HG03432 (cell line): ENCODE data around the gene RHBDL2.
"Not testable (repeated sequence)": the region's sequence is repeated elsewhere in the genome, so short reads cannot be mapped to it uniquely, and the experiment has no call there.

Experiments
- ATAC-seq: cut with Tn5 transposase; IDR thresholded peaks from one replicate; pipeline ENCODE4 v1.9.1; 2021; ENCODE audit warnings: mild to moderate bottlenecking, moderate library complexity; ENCODE audit not compliant: unreplicated experiment

Gene RHBDL2

DNA sequence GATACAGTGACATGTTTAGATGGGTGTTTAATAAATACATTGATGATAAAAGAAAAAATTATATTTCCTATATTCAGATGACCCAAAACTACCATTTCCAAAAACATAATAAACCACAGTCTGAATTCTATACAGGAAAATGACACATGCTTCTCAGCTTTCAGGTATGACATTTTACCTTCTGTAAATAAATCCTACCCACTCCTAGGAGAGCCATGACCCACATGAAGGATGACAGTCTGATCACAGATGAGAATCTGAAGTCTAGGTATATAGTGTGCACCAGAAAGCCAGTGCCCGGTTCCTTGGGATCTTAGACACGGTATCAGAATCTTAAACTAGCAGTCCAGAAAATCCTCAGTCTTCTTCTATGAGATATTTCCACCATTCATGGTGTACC, 56.5 kb downstream of the RHBDL2 start:
- no peak for ATAC-seq

- no peak for ATAC-seq
These were observed 60.1 kb downstream of the RHBDL2 start, which contains the start of gene GJA9 for GRCh38 chr1:38881487-38881886. GJA9 (minus strand) TSS chr1:38881587; CDS start chr1:38876098, 5,489 bp downstream.

DNA sequence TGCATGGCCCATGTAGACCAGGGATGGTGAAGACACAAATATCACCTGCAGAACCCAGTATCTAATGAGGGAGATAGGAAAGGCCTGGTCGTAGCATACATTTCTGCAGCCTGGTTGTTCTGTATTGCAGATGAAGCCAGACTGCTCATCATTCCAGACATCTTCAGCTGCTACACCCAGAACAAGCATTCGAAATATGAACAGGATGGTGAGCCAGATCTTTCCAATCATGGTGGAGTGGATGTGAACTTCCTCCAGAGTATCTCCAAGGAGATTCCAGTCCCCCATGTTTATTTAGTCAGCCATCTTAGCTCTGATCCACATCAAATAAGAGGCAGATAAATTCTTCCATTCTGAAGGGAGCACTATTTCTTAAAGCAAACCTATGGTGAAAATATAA, 65.8 kb downstream of the RHBDL2 start:
- ATAC-seq = no peak

DNA sequence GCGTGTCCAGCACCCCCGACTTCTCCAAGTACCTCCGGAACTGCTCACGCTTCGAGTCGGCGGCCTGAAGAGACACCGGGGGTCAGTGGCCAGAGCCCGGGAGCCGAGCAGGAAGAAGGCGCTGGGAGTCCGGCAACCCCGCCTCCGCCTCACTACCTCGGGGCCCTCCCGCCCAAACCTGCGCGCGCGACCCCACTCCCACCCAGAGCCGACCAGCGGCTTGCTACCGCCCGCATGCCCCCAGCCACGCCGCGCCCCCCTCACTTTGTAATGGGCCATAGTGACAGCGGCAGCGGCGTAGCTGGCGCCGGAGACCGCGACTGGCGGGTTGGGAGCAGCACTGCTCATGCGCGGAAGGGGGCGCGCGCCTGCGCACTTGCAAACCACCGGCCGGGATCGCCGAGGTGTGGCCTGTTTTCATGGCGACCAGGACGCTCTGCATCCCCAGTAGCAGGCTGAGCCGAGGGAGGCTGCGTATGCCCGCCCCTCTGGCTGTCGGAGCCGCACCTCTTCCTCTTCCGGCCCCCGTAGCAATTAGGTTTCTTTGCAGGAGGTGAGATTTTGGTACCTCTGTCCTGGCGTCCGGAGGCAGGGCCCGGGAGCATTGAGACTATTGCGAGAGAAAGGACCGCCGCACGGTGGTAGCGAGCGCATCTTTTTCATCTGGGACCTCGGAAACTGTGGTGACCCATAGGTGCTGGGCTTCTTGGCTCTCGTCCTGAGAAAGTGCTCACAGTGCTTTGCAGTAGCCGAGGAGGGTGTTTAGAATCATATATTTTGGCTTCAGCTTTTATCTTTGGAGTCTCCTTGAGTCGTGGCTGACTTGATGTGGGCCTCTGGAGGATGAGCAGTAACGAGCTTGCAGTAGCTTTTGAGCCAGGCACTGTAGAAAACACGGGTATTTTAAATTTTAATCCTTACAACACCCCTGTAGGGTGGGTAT, 68.3 kb downstream of the RHBDL2 start, which contains the start of gene MYCBP:
TSS of gene MYCBP (minus strand) at position 322 of the 943 bp plus-strand sequence. CDS start at position 279, 43 bp downstream.
- ATAC-seq = peak; percentile 94

DNA sequence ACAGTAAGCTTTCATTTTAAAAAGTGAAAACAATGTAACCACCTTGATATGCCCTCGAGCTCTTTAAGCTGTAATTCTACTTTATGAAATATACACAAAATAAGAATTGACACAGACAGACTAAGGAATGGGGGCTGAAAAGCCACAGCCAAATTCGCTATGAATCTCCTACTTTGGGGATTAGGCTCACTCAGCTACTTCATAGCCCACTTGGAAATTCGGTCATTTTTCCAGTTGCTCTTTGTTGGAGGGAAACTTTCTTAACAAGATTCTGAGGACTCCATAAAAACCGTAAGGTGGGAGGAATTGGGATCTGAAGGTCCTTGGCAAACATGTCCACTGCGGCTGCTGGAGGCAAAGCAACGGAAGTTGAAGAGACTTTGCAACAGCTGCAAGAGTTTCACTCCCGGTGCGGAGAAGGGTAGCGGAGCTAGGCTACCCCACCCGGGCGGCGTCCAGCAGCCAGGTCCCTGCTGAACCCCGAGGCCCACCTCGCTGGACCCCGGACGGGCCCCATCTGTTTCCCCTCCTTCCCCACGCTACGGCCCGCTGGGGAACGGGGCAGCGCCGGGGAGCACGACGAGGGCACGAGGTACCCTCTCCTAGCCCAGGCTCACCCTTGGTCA, 69.1 kb downstream of the RHBDL2 start:
- peak; percentile 31 for ATAC-seq

DNA sequence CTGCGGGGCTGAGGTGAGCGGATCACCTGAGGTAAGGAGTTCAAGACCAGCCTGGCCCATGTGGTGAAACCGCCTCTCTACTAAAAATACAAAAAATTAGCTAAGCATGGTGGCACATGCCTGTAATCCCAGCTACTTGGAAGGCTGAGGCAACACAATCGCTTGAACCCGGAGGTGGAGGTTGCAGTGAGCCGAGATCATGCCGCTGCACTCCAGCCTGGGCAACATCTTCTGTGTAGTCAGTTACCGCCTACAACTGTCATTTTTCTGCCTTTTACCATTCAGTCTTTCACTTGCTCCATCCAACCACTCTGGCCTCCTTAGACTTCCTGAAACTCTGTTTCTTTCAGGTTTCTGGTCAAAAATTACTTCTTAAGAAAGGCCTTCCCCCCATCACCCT, 70.6 kb downstream of the RHBDL2 start:
- ATAC-seq = no peak

GRCh38 chr1:38867208-38867607, 74.4 kb downstream of the RHBDL2 start:
- ATAC-seq = no peak

DNA sequence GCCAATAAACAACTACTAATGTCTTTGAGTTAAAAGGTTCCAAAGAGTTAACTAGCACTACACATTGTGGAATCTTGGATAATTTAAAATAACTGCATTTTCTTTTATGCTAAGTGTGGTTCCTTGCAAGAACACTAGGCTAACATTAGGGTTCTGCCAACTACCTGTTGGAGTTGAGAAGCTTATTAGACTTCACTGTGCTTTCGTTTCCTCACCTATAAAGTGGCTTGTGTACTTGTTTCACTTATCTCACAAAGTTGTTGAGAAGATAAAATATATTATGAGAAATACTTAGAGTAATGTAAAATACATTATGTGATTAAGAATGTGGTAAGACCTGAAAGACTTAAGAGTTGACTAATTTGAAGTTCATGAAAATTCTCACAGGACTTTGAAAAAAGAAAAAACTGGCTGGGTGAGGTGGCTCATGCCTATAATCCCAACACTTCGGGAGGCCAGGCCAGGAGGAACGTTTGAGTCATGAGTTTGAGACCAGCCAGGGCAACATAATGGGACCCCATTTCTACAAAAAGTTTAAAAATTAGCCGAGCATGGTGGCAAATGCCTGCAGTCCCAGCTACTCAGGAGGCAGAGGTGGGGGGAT, 76.4 kb downstream of the RHBDL2 start:
- no peak for ATAC-seq

GRCh38 chr1:38860454-38860795, 81.2 kb downstream of the RHBDL2 start:
- ATAC-seq = no peak

DNA sequence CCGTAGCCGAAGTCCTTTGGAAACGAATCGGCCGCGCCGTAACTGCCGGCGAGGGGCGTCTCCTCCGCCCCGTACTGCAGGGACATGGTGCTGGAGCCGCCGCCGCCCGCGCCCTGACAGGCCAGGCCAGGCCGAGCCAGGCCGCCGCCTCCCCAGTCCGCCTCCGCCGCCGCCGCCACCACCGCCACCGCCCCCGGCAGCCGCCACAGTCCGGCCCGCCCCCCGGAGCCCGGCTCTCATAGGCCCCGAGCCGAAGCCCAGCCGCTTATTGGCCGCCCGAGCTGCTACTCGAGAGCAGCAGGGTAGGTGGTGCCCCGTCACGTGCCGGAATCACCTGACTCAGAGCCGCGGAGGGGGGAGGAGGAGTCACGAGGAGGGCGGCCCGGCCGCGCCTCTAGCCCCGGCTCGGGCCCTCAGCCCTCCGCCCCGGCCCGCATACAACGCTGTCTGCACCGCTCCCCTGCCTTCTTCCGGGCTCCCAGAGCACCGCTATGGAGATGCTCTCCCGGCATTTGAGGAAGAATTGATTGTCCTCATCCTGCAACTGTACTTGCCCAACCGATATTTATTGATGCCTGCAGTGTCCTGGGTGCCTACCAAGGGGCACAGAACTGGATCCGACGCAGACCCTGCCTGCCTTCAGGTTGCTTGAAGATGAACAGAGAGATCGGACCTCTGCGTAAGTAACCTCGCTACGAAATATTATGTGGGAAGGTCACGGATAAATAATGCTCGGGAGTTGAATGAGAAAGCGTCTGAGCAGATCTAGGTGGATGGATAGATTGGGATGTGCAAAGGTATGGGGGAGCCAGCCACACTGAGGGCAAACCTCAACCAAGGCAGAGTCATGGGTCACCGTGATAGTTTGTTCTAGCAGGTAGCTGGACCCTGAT, 81.8 kb downstream of the RHBDL2 start, which contains the start of gene RRAGC:
TSS of gene RRAGC (minus strand) at position 212 of the 893 bp plus-strand sequence. CDS start at position 86, 126 bp downstream.
- ATAC-seq = peak; percentile 91

GRCh38 chr1:38858833-38859560, 82.6 kb downstream of the RHBDL2 start:
- peak; percentile 35 for ATAC-seq

DNA sequence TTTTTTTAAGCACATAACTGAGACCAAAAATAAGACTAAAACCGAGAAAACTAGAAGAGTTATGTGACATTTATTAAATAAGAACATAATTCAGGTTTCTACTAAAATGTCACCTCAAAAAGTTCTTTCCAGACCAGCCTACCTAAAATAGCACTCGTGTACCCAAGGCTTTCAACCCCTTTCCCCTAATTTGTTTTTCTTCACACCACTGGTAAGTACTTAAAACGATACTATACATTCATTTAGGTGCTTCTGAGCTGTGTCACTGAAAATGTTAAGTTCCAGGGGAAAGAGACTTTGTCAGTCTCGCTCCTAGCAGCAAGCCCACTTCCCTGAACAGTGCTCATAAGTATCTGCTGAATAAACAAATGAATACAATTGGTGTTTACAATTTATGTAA, 88.8 kb downstream of the RHBDL2 start:
- no peak for ATAC-seq

DNA sequence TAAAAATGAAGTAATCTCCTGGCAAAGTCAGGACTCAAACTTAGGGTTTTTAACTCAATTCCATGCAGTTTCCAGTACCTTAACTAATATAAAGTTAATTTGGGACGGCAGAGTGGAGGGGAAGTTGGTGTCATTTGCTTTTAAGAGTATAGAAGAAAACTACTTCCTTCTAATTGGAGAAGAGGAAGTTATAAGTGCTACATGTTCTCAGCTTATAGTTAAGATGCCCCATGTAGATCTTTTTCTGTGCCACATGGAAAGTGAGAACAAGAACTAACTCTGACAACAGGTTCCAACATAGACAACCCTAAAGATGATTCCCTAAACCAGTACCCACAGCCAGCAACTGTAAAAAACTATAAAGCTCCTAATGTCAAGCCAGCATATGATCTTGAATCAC, 93.6 kb downstream of the RHBDL2 start:
- no peak for ATAC-seq

DNA sequence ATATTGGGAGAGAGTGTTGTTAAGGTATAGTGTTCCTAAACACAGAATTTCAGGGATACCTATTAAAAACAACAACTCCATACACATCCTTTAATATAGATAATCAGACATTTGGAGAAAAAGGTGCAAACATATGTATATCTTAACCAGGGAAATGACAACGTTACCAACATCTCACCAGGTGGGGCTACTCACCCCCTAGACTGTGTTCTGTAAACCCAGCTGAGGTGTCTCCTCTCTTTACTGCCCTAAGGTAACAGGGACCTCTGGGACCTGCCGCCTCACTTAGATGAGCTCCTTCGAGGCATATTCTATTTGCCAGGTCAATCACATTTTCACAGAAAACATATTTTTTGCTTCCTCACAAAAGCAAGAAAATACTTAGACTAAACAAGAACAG, 95.4 kb downstream of the RHBDL2 start:
- no peak for ATAC-seq

DNA sequence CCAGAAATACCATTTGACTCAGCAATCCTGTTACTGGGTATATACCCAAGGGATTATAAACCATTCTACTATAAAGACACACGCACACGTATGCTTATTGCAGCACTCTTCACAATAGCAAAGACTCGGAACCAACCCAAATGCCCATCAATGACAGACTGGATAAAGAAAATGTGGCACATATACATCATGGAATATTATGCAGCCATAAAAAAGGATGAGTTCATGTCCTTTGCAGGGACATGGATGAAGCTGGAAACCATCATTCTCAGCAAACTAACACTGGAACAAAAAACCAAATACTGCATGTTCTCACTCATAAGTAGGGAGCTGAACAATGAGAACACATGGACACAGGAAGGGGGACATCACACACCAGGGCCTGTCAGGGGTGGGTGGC, 96.5 kb downstream of the RHBDL2 start:
- ATAC-seq = not testable (repeated sequence)

GRCh38 chr1:38840281-38840680, 101.3 kb downstream of the RHBDL2 start:
- no peak for ATAC-seq

DNA sequence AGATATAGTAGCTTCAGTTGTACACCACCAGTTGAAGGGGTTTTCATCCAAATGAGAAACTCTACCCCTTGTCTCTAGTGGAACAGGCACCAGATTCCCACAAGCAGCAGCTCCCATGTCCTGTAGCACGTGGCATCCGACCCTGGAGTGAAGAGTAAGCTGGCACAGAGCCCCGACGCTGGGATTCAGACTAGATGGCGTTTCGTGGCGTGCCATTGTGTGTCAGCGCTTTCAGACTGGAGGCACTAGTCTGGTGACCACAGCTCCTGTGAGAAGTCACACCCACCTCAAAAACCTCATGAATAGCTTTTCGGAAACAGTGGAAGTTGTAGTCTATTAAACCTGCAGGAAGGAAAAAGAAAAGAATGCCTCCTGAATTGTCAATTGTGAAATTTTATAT, 102.3 kb downstream of the RHBDL2 start:
- no peak for ATAC-seq

DNA sequence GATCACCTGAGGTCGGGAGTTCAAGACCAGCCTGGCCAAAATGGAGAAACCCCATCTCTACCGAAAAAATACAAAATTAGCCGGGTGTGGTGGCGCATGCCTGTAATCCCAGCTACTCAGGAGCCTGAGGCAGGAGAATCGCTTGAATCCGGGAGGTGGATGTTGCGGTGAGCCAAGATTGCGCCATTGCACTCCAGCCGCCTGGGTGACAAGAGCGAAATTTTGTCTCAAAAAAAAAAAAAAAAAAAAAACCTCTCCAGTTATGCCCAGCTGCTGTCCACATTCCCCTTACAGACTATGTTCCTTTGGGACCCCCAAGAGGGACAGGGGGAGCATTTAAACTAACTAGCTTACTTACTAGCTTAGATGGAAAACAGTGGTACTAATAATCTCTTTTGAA, 105.3 kb downstream of the RHBDL2 start:
- ATAC-seq = not testable (repeated sequence)
